Amniotic epithelial cell (primary cell): Measurements from ENCODE around the gene RBP5.

Experiments used
- DNase-seq: peaks from one replicate; pipeline ENCODE4 v3.0.0-alpha.2; 2010; ENCODE audit warnings: low read depth

The RBP5 gene

GRCh38 chr12:7145671-7146070, 17.0 kb upstream of the RBP5 start:
- no peak for DNase-seq

DNA sequence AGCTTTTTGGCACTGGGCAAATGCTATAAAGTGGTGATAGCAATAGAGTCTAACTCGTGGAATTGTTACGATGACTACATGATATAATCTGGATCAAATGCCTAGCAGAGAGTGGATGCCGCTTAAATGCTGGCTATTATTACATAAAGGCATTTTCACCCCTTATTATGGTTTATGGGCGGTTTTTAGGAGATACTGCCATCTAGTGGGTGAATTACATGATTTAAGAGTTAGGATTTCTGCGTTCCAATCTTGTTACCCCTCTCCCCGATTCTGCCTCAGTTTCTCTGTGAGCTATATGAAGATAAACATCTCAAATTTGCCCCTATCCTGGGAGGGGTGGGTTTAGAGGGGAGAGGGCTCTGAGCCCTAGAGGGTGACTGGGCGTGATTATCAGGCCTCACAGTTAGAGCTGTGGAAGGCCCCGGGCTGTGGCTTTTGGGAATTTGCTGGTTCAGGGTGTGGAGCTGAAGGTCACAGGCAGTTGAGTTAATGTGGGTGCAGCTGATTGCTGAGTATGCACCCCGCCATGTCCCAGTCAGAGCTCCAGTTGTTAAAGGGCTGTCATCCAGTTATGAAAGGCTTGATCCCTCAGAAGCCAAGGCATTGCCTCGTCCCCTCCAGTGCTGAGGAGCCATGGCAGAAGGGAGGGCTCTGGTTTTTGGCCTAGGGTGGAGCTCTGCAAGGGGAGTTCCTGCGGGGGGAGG, 15.9 kb upstream of the RBP5 start:
- peak; percentile 40 for DNase-seq

DNA sequence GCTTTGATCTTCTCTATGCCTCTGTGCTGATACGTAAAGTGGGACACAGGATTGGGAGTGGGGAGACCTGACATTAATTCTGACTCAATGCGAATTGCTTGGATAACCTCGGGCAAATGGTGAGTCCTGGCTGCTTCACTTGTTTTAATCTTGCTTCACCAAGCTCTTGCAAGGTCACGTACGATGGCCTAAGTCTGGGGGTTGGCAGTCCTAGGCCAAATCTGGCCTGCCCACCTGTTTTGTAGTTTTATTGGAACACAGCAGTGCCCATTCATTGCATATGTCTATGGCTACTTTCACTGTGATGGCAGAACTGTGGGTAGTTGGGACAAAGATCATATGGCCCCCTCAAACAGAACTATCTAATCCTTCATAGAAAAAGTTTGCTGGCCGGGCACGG, 14.9 kb upstream of the RBP5 start:
- DNase-seq, result no peak

DNA sequence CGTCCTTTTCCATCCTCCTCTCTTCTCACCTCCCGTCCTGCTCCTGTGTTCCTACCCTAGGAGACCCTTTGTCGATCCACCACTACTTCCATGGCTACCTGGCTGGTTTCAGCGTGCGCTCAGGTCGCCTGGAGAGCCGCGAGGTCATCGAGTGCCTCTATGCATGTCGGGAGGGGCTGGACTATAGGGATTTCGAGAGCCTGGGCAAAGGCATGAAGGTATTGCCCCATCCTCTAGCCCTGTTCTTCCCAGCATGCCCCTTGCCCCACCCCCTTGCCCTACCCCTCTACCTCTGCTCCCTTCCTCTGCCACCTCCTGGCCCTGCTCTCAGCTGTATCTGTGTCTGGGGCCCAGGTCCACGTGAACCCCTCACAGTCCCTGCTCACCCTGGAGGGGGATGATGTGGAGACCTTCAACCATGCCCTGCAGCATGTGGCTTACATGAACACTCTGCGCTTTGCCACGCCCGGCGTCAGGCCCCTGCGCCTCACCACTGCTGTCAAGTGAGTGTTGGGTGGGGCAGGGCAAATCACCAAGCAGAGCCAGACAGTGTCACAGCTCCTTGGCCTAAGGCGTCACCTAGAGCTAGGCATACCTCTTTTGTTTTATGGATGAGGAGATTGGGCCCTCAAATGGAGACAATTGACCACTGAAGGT, 14.2 kb upstream of the RBP5 start:
- no peak for DNase-seq

DNA sequence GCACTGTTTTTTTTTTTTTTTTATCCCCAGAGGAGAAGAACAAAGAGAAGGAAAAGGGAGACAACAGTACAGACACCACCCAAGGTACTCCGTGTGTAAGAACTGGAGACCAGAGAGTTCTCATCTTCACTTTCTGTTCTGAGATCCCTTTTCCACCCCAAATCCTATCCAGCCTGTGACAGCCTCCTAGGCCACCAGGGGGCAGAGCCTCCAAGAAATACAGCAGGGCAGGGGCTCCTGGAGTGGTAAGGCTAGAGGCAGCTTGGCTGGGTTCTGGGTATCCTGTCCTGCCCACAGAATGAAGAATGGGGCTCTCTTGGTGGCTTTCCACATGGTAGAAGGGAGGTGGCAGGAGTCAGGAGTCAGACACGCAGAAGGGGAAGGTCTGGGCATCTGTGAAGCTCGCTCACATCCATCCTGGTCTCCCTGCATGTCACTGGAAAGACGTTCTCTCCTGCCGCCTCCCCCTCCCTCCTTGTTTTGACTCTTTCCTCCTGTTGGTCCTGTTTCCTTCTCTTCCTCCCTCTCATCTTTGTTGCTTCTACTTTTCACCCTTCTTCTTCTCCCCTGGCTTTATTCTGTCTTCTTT, 13.5 kb upstream of the RBP5 start:
- DNase-seq, result peak; percentile 40

- no peak for DNase-seq
Measured at GRCh38 chr12:7141351-7142005, 12.8 kb upstream of the RBP5 start.

DNA sequence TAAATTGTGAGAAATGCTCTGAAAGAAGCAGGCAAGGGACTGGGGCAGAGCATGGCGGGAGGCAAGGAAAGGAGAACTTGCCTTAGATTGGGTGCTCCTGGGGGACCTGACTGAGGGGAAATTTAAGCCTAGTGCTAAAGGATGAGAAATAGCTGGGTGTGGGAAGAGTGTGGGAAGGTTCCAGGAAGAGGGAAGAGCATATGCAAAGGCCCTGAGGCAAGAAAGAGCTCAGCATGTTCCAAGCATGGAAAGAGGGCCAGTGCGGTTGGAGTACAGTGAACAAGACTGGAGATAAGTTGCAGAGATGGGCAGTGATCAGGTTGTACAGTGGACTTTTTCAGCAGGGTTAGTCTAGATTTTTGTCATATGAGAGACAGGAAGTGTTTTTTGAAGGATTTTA, 10.5 kb upstream of the RBP5 start:
- DNase-seq, result no peak

DNA sequence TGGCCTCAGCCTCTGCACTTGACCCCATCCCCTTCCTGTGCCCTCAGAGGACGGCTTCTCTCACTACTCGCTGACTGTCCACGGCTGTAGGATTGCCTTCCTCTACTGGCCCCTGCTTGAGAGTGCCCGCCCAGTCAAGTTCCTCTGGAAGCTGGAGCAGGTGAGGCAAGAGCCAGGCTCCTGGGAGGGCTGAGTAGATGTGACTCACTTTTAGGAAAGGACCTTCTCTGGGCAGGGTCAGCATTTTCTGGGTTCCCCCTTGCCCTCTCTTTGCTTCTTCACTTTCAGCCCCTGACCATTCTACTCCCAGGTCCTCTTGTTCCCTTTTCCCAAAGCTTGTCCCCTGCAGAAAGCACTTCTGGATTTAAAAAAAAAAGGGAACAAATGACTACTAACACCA, 9.2 kb upstream of the RBP5 start:
- DNase-seq, result no peak

DNA sequence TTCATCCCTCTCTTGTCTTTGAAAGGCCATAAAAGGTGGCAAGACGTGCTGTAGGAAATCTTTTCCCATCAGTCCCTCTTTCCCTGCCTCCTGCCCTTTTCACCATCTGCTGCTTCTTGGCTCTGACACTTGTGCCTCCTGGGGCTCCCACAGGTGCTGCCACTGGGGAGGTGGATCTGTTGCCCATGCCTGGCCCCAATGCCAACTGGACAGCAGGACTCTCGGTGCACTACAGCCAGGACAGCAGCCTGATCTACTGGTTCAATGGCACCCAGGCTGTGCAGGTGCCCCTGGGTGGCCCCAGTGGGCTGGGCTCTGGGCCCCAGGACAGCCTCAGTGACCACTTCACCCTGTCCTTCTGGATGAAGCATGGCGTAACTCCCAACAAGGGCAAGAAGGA, 8.0 kb upstream of the RBP5 start:
- DNase-seq, result no peak

- no peak for DNase-seq
Measured at GRCh38 chr12:7136071-7136470, 7.4 kb upstream of the RBP5 start.

GRCh38 chr12:7134396-7135166, 5.9 kb upstream of the RBP5 start:
- DNase-seq, result no peak

DNA sequence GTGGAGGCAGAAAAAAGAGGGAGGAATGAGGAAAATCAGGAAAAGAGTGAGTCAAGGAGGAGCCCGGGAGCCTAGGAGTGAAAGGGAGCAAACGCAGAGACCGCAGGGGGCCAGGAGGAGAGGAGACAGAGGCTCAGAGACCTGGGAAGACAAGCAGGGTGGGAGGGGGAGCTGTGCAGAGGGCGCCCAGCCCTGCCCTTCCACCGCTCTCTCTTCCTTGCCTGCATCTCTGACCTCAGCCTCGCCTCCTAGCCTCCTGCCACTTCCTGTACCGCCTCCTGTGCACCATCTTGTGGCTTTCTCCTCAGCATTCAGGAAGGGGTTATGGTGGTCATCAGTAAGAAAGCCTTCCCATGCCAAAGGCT, 2.8 kb upstream of the RBP5 start:
- no peak for DNase-seq

- DNase-seq, result peak; percentile 51
Measured at GRCh38 chr12:7130701-7131501, 2.2 kb upstream of the RBP5 start.

- DNase-seq, result peak; percentile 57
Measured at GRCh38 chr12:7129872-7130691, 1.4 kb upstream of the RBP5 start, which contains the start of gene CLSTN3. Gene CLSTN3, plus strand, starts transcription at chr12:7130371. Its CDS starts 278 bp downstream, at chr12:7130649.

GRCh38 chr12:7129287-7129871, 690 bp upstream of the RBP5 start:
- DNase-seq, result no peak

DNA sequence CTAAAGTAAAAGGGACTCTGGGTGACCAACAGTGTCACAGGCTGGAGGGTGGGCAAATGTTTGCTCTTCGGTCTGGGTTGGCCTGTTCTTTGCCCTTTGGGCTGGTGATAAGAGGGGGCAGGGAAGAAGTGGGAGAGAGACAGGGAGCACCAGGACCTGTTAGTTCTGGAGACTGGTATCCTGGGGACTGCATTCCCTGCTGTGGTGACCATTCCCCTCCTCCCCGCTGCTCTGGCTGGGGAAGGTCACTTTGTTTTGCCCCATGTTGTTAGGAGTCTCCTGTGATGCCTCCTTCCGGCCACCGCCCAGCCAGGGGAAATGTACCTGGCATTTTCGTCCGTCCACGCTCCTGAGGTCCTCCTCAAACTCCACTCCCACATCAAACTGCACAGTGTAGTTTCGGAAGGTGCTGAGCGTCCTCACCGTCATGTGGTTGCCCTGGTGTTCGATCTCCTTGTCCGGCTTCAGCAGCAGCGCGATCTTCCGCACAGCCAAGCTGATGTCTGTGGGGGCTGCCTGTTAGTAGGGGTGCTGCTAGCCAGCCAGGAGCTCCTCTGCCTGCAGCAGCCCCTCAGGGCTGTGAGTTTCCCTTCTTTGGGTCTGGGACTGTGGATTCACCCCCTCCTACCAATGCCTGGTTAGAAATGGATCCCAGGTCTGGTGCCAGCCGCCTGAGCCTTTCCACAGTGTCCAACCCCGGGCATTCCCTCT, 618 bp downstream of the RBP5 start:
- DNase-seq, result no peak

- no peak for DNase-seq
Measured at GRCh38 chr12:7125632-7126227, 3.0 kb downstream of the RBP5 start.

DNA sequence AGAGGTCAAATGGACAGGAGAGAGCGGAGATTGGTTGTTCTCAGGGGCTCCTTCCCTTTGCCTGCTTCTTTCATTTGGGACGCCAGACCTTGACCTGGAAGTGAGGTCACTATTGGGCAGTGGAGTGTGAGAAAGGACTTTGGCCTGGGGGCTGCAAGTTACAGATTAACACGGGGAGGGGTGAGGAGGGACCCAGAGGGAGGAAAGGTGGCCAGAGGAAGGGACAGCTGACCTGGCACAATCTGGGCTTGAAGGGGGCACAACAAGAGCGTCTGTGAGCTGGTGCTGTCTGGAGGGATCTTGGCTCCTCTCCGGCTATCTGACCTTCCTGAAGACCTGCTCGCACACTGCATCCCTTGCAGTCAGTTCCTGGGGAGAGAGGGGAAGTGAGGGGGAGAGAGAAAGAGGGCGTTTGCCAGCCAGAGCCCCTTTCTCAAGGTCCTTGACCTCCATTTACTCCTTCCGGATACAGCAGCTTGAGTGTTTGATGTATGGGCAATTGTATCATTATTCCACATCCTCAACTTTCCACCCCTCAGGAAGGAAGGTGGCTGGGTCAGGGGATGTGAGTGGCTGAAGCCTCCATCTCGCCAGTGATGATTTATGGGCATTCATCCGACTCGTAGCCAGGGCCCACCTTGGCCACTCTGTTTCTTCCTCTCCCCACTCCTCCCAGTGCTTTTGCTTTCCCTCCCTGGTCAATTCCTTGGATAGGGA, 4.7 kb downstream of the RBP5 start:
- no peak for DNase-seq
